ENCODE data around the gene KREMEN2. TPM values are rescaled to one million over a fixed set of nuclear protein-coding genes. Genes with fewer than 3 reads are reported as not detected.

Gene KREMEN2
- total RNA-seq, 2 donors from 2014 or later, result 1.4 to 4.0 TPM

DNA sequence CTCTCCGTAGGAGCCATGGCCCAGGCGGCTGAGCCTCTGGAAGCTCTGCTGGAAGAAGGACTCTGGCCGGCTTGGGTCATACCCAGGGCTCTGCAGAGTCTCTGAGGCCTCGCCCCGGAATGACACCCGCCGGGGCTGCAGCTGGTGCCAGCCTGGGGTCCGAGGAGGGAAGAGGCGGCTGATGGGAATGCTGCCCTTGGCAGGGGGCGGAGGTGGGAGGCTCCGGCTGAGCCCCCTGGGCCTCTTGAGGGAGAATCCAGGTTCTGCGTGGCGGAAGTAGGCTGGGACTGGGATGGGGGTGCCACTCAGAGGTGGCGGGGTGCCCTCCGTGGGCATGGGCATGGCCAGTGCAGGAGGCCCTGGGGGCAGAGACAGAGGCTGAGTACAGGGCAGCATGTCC, 12.6 kb downstream of the KREMEN2 start:
- intact Hi-C loops (cut with DNase I), result no loop called here
- peaks cover 33% of the 10 kb centered on the region for H3K4me1 ChIP-seq (replicated peaks)
- no peak for DNase-seq (ENCODE audit: low spot score)
- no peaks in the 10 kb centered on the region for H3K36me3 ChIP-seq
- H3K27ac ChIP-seq, result peak overlapping the region; percentile 60 to 63
- no peak overlapping the region for H3K4me3 ChIP-seq
- no peaks in the 10 kb centered on the region for H3K9me3 ChIP-seq
- TF ChIP-seq POLR2AphosphoS5 (IDR thresholded peaks at IDR 0.05) (no peak), POLR2A (IDR thresholded peaks at IDR 0.05) (no peak)
- TF ChIP-seq, protein P1, sequence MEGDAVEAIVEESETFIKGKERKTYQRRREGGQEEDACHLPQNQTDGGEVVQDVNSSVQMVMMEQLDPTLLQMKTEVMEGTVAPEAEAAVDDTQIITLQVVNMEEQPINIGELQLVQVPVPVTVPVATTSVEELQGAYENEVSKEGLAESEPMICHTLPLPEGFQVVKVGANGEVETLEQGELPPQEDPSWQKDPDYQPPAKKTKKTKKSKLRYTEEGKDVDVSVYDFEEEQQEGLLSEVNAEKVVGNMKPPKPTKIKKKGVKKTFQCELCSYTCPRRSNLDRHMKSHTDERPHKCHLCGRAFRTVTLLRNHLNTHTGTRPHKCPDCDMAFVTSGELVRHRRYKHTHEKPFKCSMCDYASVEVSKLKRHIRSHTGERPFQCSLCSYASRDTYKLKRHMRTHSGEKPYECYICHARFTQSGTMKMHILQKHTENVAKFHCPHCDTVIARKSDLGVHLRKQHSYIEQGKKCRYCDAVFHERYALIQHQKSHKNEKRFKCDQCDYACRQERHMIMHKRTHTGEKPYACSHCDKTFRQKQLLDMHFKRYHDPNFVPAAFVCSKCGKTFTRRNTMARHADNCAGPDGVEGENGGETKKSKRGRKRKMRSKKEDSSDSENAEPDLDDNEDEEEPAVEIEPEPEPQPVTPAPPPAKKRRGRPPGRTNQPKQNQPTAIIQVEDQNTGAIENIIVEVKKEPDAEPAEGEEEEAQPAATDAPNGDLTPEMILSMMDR (IDR thresholded peaks at IDR 0.05), result no peak
- 89% methylated on average over 14 of the region's 15 CpGs for WGBS
- no peaks in the 10 kb centered on the region for H3K27me3 ChIP-seq (replicated peaks; ENCODE audit: insufficient read depth)

DNA sequence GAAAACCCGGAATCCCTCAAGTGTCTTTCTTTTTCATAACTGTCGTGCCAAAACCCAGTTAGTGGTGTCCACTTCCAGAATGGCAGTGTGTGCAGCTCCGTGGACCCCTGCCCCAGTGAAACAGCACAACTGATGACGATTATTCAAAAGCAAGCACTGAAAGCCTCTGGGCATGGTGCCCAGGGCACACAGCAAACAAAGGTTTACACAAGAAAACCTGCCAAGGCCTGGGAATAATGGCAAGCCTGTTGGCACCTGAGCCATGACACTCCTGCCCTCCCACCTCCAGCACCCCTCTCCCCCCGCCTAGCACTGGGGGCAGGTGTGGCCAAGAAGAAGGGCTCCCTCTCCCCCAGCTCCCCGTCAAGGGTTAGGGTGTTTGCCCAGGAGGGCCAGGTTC, 13.4 kb downstream of the KREMEN2 start:
- 44% methylated on average over 6 of the region's 6 CpGs for WGBS
- Histone ChIP-seq H3K36me3 (no peaks in the 10 kb centered on the region), H3K9me3 (no peaks in the 10 kb centered on the region), H3K27ac (peak overlapping the region; percentile 60 to 63), H3K4me3 (no peak overlapping the region), H3K27me3 (replicated peaks; ENCODE audit: insufficient read depth) (no peaks in the 10 kb centered on the region), H3K4me1 (replicated peaks) (peaks cover 30% of the 10 kb centered on the region)
- peak; percentile 79 for DNase-seq (ENCODE audit: low spot score)
- TF ChIP-seq POLR2AphosphoS5 (IDR thresholded peaks at IDR 0.05) (peak; percentile 73), POLR2A (IDR thresholded peaks at IDR 0.05) (no peak)
- TF ChIP-seq, protein P1 (IDR thresholded peaks at IDR 0.05), result no peak
- intact Hi-C loops (cut with DNase I), result no loop called here

DNA sequence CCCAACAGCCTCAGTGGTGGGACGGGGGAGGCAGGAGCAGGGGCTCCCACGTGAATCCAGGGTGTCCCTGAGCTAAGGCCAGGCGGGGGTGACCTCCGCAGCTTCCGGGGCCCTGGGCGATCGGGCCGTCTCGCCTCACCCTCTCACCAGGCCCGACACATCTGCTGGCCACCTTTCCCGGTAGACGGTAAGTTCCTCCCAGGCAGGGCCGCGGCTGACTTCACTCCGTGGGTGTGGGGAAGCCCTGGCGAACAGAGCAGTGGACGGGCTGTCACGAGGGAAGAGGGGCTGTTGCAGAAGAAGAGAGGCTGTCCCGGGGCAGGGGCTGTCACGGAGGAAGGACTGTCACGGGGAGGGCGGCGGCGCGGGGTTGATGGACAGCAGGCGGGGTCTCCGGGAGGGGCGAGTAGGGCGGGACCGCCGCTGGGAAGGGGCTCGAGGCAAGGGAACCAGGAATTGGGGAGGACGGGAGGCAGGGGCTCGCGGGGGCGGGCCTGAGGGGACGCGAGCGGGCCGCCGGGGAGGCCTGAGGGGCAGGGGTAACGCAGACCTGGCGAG, 15.7 kb downstream of the KREMEN2 start:
- 3% methylated on average over 37 of the region's 43 CpGs for WGBS
- no peaks in the 10 kb centered on the region for H3K27me3 ChIP-seq (replicated peaks; ENCODE audit: insufficient read depth)
- no peaks in the 10 kb centered on the region for H3K9me3 ChIP-seq
- H3K27ac ChIP-seq, result no peak overlapping the region
- H3K4me3 ChIP-seq, result peak overlapping the region; percentile 59 to 69
- TF ChIP-seq, protein P1 (IDR thresholded peaks at IDR 0.05), result no peak
- TF ChIP-seq POLR2AphosphoS5 (IDR thresholded peaks at IDR 0.05), result no peak
- no peak for TF ChIP-seq POLR2A (IDR thresholded peaks at IDR 0.05)
- no peak for DNase-seq (ENCODE audit: low spot score)
- intact Hi-C loops (cut with DNase I), result no loop called here
- H3K36me3 ChIP-seq, result no peaks in the 10 kb centered on the region
- H3K4me1 ChIP-seq (replicated peaks), result peaks cover 11% of the 10 kb centered on the region

DNA sequence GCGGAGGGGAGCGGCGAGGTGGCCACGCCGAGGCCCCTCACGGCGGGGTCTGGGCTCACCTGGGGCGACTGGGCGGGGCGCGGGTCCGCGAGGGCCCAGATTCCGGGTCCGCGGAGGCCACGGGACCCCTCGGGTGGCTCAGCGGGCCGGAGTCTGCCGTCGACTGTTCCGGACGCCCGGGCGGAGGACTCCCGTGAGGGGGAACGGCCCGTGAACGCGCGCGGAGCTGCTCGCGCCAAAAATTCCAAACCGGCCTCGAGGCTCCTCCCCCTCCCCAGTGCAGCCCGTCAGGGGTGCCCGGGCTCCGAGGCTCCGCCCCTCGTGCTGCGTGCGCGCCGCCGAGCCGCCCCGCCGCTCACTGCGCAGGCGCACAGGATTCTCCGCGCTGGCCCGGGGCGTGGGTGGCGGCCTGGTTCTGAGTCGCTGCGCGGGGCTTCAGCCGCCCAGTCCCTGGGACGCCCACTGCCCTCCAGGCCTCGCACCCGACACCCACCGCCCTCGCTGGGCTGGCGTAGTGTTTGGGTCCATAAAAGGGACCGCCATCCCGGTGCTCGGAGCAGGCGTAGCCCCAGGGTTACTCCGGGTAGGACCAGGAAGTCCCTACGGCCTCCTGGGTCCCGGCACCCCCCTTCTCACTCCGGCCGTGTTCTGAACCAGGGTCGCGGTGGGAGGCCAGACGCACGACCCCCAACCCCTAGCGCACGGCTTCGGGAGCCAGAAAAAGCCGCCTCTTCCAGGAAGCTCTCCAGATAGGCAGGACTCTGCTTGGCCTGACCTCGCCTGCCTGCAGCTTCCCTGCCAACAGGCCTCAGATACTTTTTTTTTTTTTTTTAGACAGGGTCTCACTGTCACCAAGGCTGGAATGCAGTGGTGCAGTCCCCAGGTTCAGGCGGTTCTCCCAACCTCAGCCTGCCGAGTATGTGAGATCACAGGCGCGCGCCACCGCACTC, 16.4 kb downstream of the KREMEN2 start, which contains the start of gene PKMYT1:
PKMYT1 (minus strand) TSS at position 220 of the 950 bp plus-strand sequence. CDS start 789 bp downstream, outside the sequence.
- DNase-seq (ENCODE audit: low spot score), result peak; percentile 85
- H3K27ac ChIP-seq, result peak within 1 kb of the TSS; percentile 86 to 89
- intact Hi-C loops (cut with DNase I), result no loop called here
- H3K4me3 ChIP-seq, result peak within 1 kb of the TSS; percentile 59 to 69
- no peaks in the 10 kb centered on the region for H3K36me3 ChIP-seq
- 10% methylated on average over 59 of the region's 91 CpGs for WGBS
- H3K4me1 ChIP-seq (replicated peaks), result peaks cover 11% of the 10 kb centered on the region
- H3K27me3 ChIP-seq (replicated peaks; ENCODE audit: insufficient read depth), result no peaks in the 10 kb centered on the region
- TF ChIP-seq POLR2A (IDR thresholded peaks at IDR 0.05) (peak; percentile 89), POLR2AphosphoS5 (IDR thresholded peaks at IDR 0.05) (peak; percentile 81)
- TF ChIP-seq, protein P1 (IDR thresholded peaks at IDR 0.05), result peak in 2 of 4 experiments; percentile 14 to 19
- H3K9me3 ChIP-seq, result no peaks in the 10 kb centered on the region

Data from prostate gland (tissue), 2 donors.